SK-N-SH (cell line): ENCODE measurements around the gene A2ML1. TPM values are rescaled to one million over a fixed set of nuclear protein-coding genes. Genes with fewer than 3 reads are reported as not detected.

ENCODE experiments used
- CTCF ChIA-PET: fragments of 300-600, 350-600 bp; formaldehyde crosslinking; extraction: SDS; loops from one replicate; lab custom pipeline; 2021; lab: Yijun Ruan, JAX
- POLR2A ChIA-PET: fragments of 350-600 bp; sonication (Branson Sonifier 250); formaldehyde crosslinking; extraction: SDS; loops from one replicate; lab custom pipeline; 2020; ENCODE audit warnings: antibody characterized with exemption, inconsistent platforms; lab: Yijun Ruan, JAX
- DNase-seq: peaks from one replicate; pipeline ENCODE4 v3.0.0; 2012
- H2AFZ ChIP-seq: fragments of 200-600 bp; sonication (generic); 2 replicates; pipeline ENCODE4 v1.8.1; 2016; ENCODE audit warnings: antibody characterized with exemption, mild to moderate bottlenecking, low read depth
- H3F3A ChIP-seq: fragments of 200-600 bp; sonication (generic); replicated peaks from 2 replicates; pipeline ENCODE3; 2016; ENCODE audit warnings: antibody characterized with exemption, mild to moderate bottlenecking; ENCODE audit not compliant: insufficient read depth
- H3K27ac ChIP-seq, 2 experiments: fragments of 200-500 bp in 1 of 2; fragments of 200-600 bp in 1 of 2; sonication (Bioruptor generic) in 1 of 2; sonication (generic), shearing (Covaris generic) in 1 of 2; 2 replicates each; pipeline versions ENCODE4 v1.5.1 to v1.6.1; 2014 to 2016; ENCODE audit warnings: low read depth in 2 of 2, inconsistent platforms in 1 of 2, low read length in 1 of 2, mild to moderate bottlenecking in 1 of 2, mixed read lengths in 1 of 2
- H3K27me3 ChIP-seq: fragments of 200-600 bp; sonication (generic), shearing (Covaris generic); 2 replicates; pipeline ENCODE4 v1.6.1; 2016; ENCODE audit warnings: mixed run types; ENCODE audit not compliant: insufficient read depth
- H3K36me3 ChIP-seq, 2 experiments: fragments of 200-500 bp in 1 of 2; fragments of 200-600 bp in 1 of 2; sonication (Bioruptor generic) in 1 of 2; sonication (generic) in 1 of 2; replicated peaks in 1 of 2; 2 replicates each; pipeline versions ENCODE3 to v1.5.1; 2014 to 2016; ENCODE audit warnings: low read length in 1 of 2, mild to moderate bottlenecking in 1 of 2; ENCODE audit not compliant: insufficient read depth in 2 of 2, control insufficient read depth in 1 of 2
- H3K4me1 ChIP-seq, 2 experiments: fragments of 200-500 bp in 1 of 2; fragments of 200-600 bp in 1 of 2; sonication (Bioruptor generic) in 1 of 2; sonication (generic), shearing (Covaris generic) in 1 of 2; 2 replicates each; pipeline versions ENCODE4 v1.5.1 to v1.6.1; 2014 to 2016; ENCODE audit warnings: low read depth in 1 of 2, low read length in 1 of 2, mixed run types in 1 of 2; ENCODE audit not compliant: insufficient read depth in 2 of 2, control insufficient read depth in 1 of 2
- H3K4me2 ChIP-seq: fragments of 200-600 bp; sonication (generic), shearing (Covaris generic); 2 replicates; pipeline ENCODE4 v1.6.1; 2017; ENCODE audit warnings: mixed run types
- H3K4me3 ChIP-seq, 2 experiments: fragments of 200-500 bp in 1 of 2; fragments of 200-600 bp in 1 of 2; sonication (Bioruptor generic) in 1 of 2; sonication (generic), shearing (Covaris generic) in 1 of 2; 2 replicates each; pipeline versions ENCODE4 v1.5.1 to v1.8.1; 2014 to 2016; ENCODE audit warnings: low read depth in 2 of 2, inconsistent platforms in 1 of 2, low read length in 1 of 2, mild to moderate bottlenecking in 1 of 2, mixed read lengths in 1 of 2, moderate library complexity in 1 of 2
- H3K79me2 ChIP-seq: fragments of 200-600 bp; sonication (generic); 2 replicates; pipeline ENCODE4 v1.8.1; 2017; ENCODE audit warnings: mild to moderate bottlenecking; ENCODE audit not compliant: insufficient read depth
- H3K9ac ChIP-seq: fragments of 200-600 bp; sonication (generic); 2 replicates; pipeline ENCODE4 v1.6.1; 2017; ENCODE audit warnings: mixed run types
- H3K9me2 ChIP-seq: fragments of 200-600 bp; sonication (generic); 2 replicates; pipeline ENCODE4 v1.6.1; 2017; ENCODE audit warnings: mixed run types
- H3K9me3 ChIP-seq: fragments of 200-600 bp; sonication (generic); 2 replicates; pipeline ENCODE4 v1.6.1; 2017; ENCODE audit warnings: mixed run types, mild to moderate bottlenecking, moderate library complexity
- H4K20me1 ChIP-seq: fragments of 200-600 bp; sonication (generic); 2 replicates; pipeline ENCODE4 v1.6.1; 2017; ENCODE audit warnings: mild to moderate bottlenecking, mixed run types; ENCODE audit not compliant: insufficient read depth
- ELF1 ChIP-seq: IDR thresholded peaks from 2 replicates; pipeline ENCODE4 v1.4.0; 2012
- EP300 ChIP-seq, 2 experiments: IDR thresholded peaks; 2 replicates each; pipeline versions ENCODE4 v1.4.0 to v1.6.1; 2012; ENCODE audit warnings: borderline replicate concordance in 1 of 2, low read depth in 1 of 2, low read length in 1 of 2
- EZH2phosphoT487 ChIP-seq: fragments of 200-600 bp; sonication (generic); IDR thresholded peaks from 2 replicates; pipeline ENCODE4 v1.6.1; 2017; ENCODE audit warnings: low read depth, mixed run types, mild to moderate bottlenecking, antibody characterized with exemption, moderate library complexity, borderline replicate concordance
- FOSL2 ChIP-seq: IDR thresholded peaks from 2 replicates; pipeline ENCODE4 v1.4.0; 2012; ENCODE audit warnings: low read depth, mild to moderate bottlenecking, moderate library complexity, borderline replicate concordance
- FOXJ3 ChIP-seq: sonication (generic); formaldehyde crosslinking; IDR thresholded peaks from 2 replicates; pipeline ENCODE4 v1.5.1; 2020; ENCODE audit warnings: mild to moderate bottlenecking, missing genetic modification reagents
- GATA2 ChIP-seq: sonication (generic); formaldehyde crosslinking; IDR thresholded peaks from 2 replicates; pipeline ENCODE4 v1.5.0; 2020; ENCODE audit warnings: mild to moderate bottlenecking, missing genetic modification reagents
- JUND ChIP-seq: IDR thresholded peaks from 2 replicates; pipeline ENCODE4 v1.4.0; 2012
- MEF2A ChIP-seq: IDR thresholded peaks from 2 replicates; pipeline ENCODE4 v1.4.0; 2012; ENCODE audit warnings: low read depth, borderline replicate concordance
- NRF1 ChIP-seq: IDR thresholded peaks from 2 replicates; pipeline ENCODE4 v1.6.1; 2012; ENCODE audit warnings: low read depth, mild to moderate bottlenecking, low read length
- POLR2AphosphoS5 ChIP-seq: IDR thresholded peaks from 2 replicates; pipeline ENCODE4 v1.6.1; 2012; ENCODE audit warnings: low read depth, low read length
- RAD21 ChIP-seq: IDR thresholded peaks from 2 replicates; pipeline ENCODE4 v1.6.1; 2012; ENCODE audit warnings: mild to moderate bottlenecking, low read length
- RFX5 ChIP-seq: IDR thresholded peaks from 2 replicates; pipeline ENCODE4 v1.6.1; 2012; ENCODE audit warnings: mild to moderate bottlenecking, improper control_type of control experiment, low read length
- SIN3A ChIP-seq: IDR thresholded peaks from 2 replicates; pipeline ENCODE4 v1.6.1; 2012; ENCODE audit warnings: low read depth, mild to moderate bottlenecking, low read length, moderate library complexity, borderline replicate concordance
- TCF12 ChIP-seq: IDR thresholded peaks from 2 replicates; pipeline ENCODE4 v1.4.0; 2012
- YY1 ChIP-seq: IDR thresholded peaks from 2 replicates; pipeline ENCODE4 v1.4.0; 2012; ENCODE audit warnings: low read depth, mild to moderate bottlenecking
- WGBS: methylation state at CpG from one replicate; pipeline ENCODE4 v1.1.6; 2017; ENCODE audit warnings: low lambda C conversion rate; 5-methylcytosine and 5-hydroxymethylcytosine counted together
- polyA plus RNA-seq, 3 experiments: library from polyadenylated mRNA; depleted of rRNA; stranded (reverse); fragments of >200 nt; gene quantifications; 2 replicates each; pipeline ENCODE4 v1.2.3, GENCODE V29; 2012
- TF ChIP-seq, protein P1 (sequence below): fragments of 150-350 bp; IDR thresholded peaks from 2 replicates; pipeline ENCODE4 v1.6.1; 2016; ENCODE audit warnings: mild to moderate bottlenecking, low read depth, low read length
- TF ChIP-seq, protein P2 (sequence below): IDR thresholded peaks from 2 replicates; pipeline ENCODE4 v1.4.0; 2012; ENCODE audit warnings: low read depth
- TF ChIP-seq, protein P3 (sequence below): IDR thresholded peaks from 2 replicates; pipeline ENCODE4; 2012
- TF ChIP-seq, protein P4 (sequence below): fragments of 150-350 bp; IDR thresholded peaks from 2 replicates; pipeline ENCODE4 v1.6.1; 2017; ENCODE audit warnings: antibody characterized with exemption, low read length, low read depth, borderline replicate concordance
- TF ChIP-seq, protein P5 (sequence below): IDR thresholded peaks from 2 replicates; pipeline ENCODE4 v1.4.0; 2012; ENCODE audit warnings: low read depth, borderline replicate concordance

A2ML1 gene
- polyA plus RNA-seq, 1 of the 3 experiments (the other 2 are of a cell fraction): not detected

- TF ChIP-seq, protein P1, sequence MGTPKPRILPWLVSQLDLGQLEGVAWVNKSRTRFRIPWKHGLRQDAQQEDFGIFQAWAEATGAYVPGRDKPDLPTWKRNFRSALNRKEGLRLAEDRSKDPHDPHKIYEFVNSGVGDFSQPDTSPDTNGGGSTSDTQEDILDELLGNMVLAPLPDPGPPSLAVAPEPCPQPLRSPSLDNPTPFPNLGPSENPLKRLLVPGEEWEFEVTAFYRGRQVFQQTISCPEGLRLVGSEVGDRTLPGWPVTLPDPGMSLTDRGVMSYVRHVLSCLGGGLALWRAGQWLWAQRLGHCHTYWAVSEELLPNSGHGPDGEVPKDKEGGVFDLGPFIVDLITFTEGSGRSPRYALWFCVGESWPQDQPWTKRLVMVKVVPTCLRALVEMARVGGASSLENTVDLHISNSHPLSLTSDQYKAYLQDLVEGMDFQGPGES: no peak
- no peak for TF ChIP-seq ELF1
- no peak for TF ChIP-seq NRF1
- no peak for TF ChIP-seq TCF12
- TF ChIP-seq, protein P2, sequence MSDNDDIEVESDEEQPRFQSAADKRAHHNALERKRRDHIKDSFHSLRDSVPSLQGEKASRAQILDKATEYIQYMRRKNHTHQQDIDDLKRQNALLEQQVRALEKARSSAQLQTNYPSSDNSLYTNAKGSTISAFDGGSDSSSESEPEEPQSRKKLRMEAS: no peak
- TF ChIP-seq RAD21: no peak
- no peak for TF ChIP-seq RFX5
- no peak for TF ChIP-seq POLR2AphosphoS5
- TF ChIP-seq, protein P3, sequence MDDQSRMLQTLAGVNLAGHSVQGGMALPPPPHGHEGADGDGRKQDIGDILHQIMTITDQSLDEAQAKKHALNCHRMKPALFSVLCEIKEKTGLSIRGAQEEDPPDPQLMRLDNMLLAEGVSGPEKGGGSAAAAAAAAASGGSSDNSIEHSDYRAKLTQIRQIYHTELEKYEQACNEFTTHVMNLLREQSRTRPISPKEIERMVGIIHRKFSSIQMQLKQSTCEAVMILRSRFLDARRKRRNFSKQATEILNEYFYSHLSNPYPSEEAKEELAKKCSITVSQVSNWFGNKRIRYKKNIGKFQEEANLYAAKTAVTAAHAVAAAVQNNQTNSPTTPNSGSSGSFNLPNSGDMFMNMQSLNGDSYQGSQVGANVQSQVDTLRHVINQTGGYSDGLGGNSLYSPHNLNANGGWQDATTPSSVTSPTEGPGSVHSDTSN: no peak
- no peak for TF ChIP-seq FOXJ3
- TF ChIP-seq EP300 (IDR thresholded peaks at IDR 0.05; ENCODE audit: borderline replicate concordance in 1 of 2, low read depth in 1 of 2, low read length in 1 of 2): no peak
- no peak for TF ChIP-seq SIN3A
- TF ChIP-seq, protein P4, sequence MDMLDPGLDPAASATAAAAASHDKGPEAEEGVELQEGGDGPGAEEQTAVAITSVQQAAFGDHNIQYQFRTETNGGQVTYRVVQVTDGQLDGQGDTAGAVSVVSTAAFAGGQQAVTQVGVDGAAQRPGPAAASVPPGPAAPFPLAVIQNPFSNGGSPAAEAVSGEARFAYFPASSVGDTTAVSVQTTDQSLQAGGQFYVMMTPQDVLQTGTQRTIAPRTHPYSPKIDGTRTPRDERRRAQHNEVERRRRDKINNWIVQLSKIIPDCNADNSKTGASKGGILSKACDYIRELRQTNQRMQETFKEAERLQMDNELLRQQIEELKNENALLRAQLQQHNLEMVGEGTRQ: no peak
- no peak for TF ChIP-seq YY1
- no peak for TF ChIP-seq FOSL2
- TF ChIP-seq EZH2phosphoT487: no peak
- TF ChIP-seq GATA2 (CRISPR knock-in tag): no peak
- TF ChIP-seq MEF2A: no peak
- TF ChIP-seq, protein P5, sequence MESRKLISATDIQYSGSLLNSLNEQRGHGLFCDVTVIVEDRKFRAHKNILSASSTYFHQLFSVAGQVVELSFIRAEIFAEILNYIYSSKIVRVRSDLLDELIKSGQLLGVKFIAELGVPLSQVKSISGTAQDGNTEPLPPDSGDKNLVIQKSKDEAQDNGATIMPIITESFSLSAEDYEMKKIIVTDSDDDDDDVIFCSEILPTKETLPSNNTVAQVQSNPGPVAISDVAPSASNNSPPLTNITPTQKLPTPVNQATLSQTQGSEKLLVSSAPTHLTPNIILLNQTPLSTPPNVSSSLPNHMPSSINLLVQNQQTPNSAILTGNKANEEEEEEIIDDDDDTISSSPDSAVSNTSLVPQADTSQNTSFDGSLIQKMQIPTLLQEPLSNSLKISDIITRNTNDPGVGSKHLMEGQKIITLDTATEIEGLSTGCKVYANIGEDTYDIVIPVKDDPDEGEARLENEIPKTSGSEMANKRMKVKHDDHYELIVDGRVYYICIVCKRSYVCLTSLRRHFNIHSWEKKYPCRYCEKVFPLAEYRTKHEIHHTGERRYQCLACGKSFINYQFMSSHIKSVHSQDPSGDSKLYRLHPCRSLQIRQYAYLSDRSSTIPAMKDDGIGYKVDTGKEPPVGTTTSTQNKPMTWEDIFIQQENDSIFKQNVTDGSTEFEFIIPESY: no peak
- TF ChIP-seq JUND: no peak
- no peaks in the 10 kb centered on the region for H3K9me3 ChIP-seq
- H2AFZ ChIP-seq: no peak overlapping the region
- CTCF ChIA-PET: interaction anchor here (1.7 kb wide), 1 partner anchor 50 kb away, joined by 7 read pairs; no protein-coding TSS in a partner anchor
- no peaks in the 10 kb centered on the region for H3K9me2 ChIP-seq
- POLR2A ChIA-PET: no interaction called here
- H3F3A ChIP-seq: no peaks in the 10 kb centered on the region
- H3K27me3 ChIP-seq: peaks cover 4% of the 10 kb centered on the region; the same call in 1 of the 2 replicates
- no peak overlapping the region for H3K4me3 ChIP-seq
- no peak overlapping the region for H3K4me2 ChIP-seq
- no peak overlapping the region for H3K27ac ChIP-seq
- H3K9ac ChIP-seq: no peak overlapping the region
- DNase-seq: no peak
- 43% methylated on average over 7 of the region's 7 CpGs for WGBS
- no peaks in the 10 kb centered on the region for H4K20me1 ChIP-seq
- H3K4me1 ChIP-seq: peaks cover 0 to 4% of the 10 kb centered on the region in 2 experiments; a peak in 1 of 4 replicates
- H3K79me2 ChIP-seq: no peaks in the 10 kb centered on the region
- H3K36me3 ChIP-seq: no peaks in the 10 kb centered on the region
Observed at GRCh38 chr12:8840321-8840720, 17.9 kb downstream of the A2ML1 start.
